T-cell (primary cell): ENCODE measurements around the gene PACS2. TPM values are rescaled to one million over a fixed set of nuclear protein-coding genes. Genes with fewer than 3 reads are reported as not detected.

Experiments
- ATAC-seq, 4 experiments: fragments of 200-7000 bp in 3 of 4; fragments of 150-1000 bp in 1 of 4; cut with Tn5 transposase; replicated peaks in 1 of 4; 1 replicate in 3 of 4; 2 replicates in 1 of 4; pipeline ENCODE4 v1.10.0; 2021; ENCODE audit warnings: moderate library complexity in 3 of 4, mild to moderate bottlenecking in 2 of 4, moderate number of reproducible peaks in 1 of 4
- CTCF ChIA-PET, 2 donors: fragments of 300-600 bp; sonication (Branson Sonifier 250); formaldehyde crosslinking; loops; one replicate each; lab custom pipeline; 2022; ENCODE audit warnings: antibody characterized with exemption in 2 of 2; lab: Charles Lee
- POLR2A ChIA-PET, 2 donors: fragments of 300-600 bp; sonication (Branson Sonifier 250); formaldehyde crosslinking; loops; one replicate each; lab custom pipeline; 2022; ENCODE audit warnings: antibody characterized with exemption in 2 of 2; lab: Charles Lee
- DNase-seq, 35 experiments: peaks; one replicate each; pipeline versions ENCODE4 v3.0.0 to v3.0.0-alpha.2; 2013 to 2023
- H3K27ac ChIP-seq: one replicate; pipeline ENCODE4 v1.5.1; 2013; ENCODE audit warnings: low read length
- H3K27me3 ChIP-seq, 2 experiments: replicated peaks in 1 of 2; 1 replicate in 1 of 2; 2 replicates in 1 of 2; pipeline versions ENCODE4 v1.6.1 to v1.7.0; 2013; ENCODE audit warnings: low read length in 1 of 2, mixed read lengths in 1 of 2; ENCODE audit not compliant: control insufficient read depth in 2 of 2, insufficient read depth in 2 of 2; ENCODE audit errors: extremely low read depth in 1 of 2
- H3K36me3 ChIP-seq, 2 donors: 1 replicate in 1 of 2; 2 replicates in 1 of 2; pipeline versions ENCODE4 v1.6.1 to v1.7.0; 2013; ENCODE audit warnings: low read length in 1 of 2; ENCODE audit not compliant: control insufficient read depth in 2 of 2, insufficient read depth in 1 of 2; ENCODE audit errors: extremely low read depth in 1 of 2
- H3K4me1 ChIP-seq, 2 experiments: 1 replicate in 1 of 2; 2 replicates in 1 of 2; pipeline versions ENCODE4 v1.6.1 to v1.7.0; 2013; ENCODE audit warnings: low read length in 2 of 2, mixed read lengths in 1 of 2; ENCODE audit not compliant: insufficient read depth in 2 of 2, control insufficient read depth in 1 of 2; ENCODE audit errors: extremely low read depth in 1 of 2
- H3K4me3 ChIP-seq, 2 donors: 1 replicate in 1 of 2; 2 replicates in 1 of 2; pipeline versions ENCODE4 v1.5.1 to v1.7.0; 2013; ENCODE audit warnings: mild to moderate bottlenecking in 2 of 2, low read length in 1 of 2, moderate library complexity in 1 of 2; ENCODE audit not compliant: control insufficient read depth in 1 of 2; ENCODE audit errors: extremely low read depth in 1 of 2
- H3K9me3 ChIP-seq: 2 replicates; pipeline ENCODE4 v1.7.0; 2013
- H3K27ac Mint-ChIP-seq, 2 donors: one replicate each; pipeline ENCODE4 v1.8.0; 2020 to 2021; ENCODE audit warnings: mild to moderate bottlenecking in 2 of 2, mixed read lengths in 2 of 2
- H3K27me3 Mint-ChIP-seq, 2 donors: one replicate each; pipeline ENCODE4 v1.8.0; 2021 to 2022; ENCODE audit warnings: mixed read lengths in 2 of 2
- H3K36me3 Mint-ChIP-seq: one replicate; pipeline ENCODE4 v1.8.0; 2021; ENCODE audit warnings: mixed read lengths
- H3K4me1 Mint-ChIP-seq, 3 donors: one replicate each; pipeline ENCODE4 v1.8.0; 2020 to 2022; ENCODE audit warnings: mixed read lengths in 3 of 3, mild to moderate bottlenecking in 1 of 3
- H3K4me3 Mint-ChIP-seq, 3 donors: one replicate each; pipeline ENCODE4 v1.8.0; 2020 to 2022; ENCODE audit warnings: mild to moderate bottlenecking in 3 of 3, mixed read lengths in 3 of 3, moderate library complexity in 3 of 3
- H3K9me3 Mint-ChIP-seq, 3 donors: one replicate each; pipeline ENCODE4 v1.8.0; 2020 to 2022; ENCODE audit warnings: mixed read lengths in 3 of 3
- WGBS: methylation state at CpG from one replicate; pipeline ENCODE4 v1.1.5; 2013; ENCODE audit warnings: missing lambda C conversion rate; ENCODE audit not compliant: insufficient coverage; 5-methylcytosine and 5-hydroxymethylcytosine counted together
- total RNA-seq, 35 experiments: library from RNA in 6 of 35; stranded (reverse) in 6 of 35; fragments of 120-200 nt in 1 of 35; gene quantifications; one replicate each; pipeline versions ENCODE4 v1.2.1 to v1.2.4 and lab custom pipeline; 2013 to 2026

PACS2 gene
- total RNA-seq, 5 donors from 2014 or later (not counting 1 experiment from before 2014, with no cell fraction given) = 70.9 to 86.9 (median 78.0) TPM

- H3K9me3 Mint-ChIP-seq = no peaks in the 10 kb centered on the region
- no peaks in the 10 kb centered on the region for H3K4me1 Mint-ChIP-seq
- H3K4me3 ChIP-seq = no peak overlapping the region
- peaks cover 5% of the 10 kb centered on the region for H3K36me3 Mint-ChIP-seq
- H3K9me3 ChIP-seq = no peaks in the 10 kb centered on the region
- ChIA-PET POLR2A (no interaction called here), CTCF (no interaction called here)
- H3K27ac ChIP-seq = no peak overlapping the region
- H3K27me3 Mint-ChIP-seq = no peaks in the 10 kb centered on the region
- no peaks in the 10 kb centered on the region for H3K27me3 ChIP-seq
- H3K4me3 Mint-ChIP-seq = no peak overlapping the region
- H3K27ac Mint-ChIP-seq = no peak overlapping the region
- no peak for DNase-seq
- WGBS = 88% methylated on average over 27 of the region's 27 CpGs
- H3K36me3 ChIP-seq = peaks cover 12 to 31% of the 10 kb centered on the region in 2 donors
- H3K4me1 ChIP-seq = no peaks in the 10 kb centered on the region
- no peak for ATAC-seq
These were observed 67.1 kb downstream of the PACS2 start for GRCh38 chr14:105381446-105382342.

GRCh38 chr14:105382343-105383082 is 68.0 kb downstream of the PACS2 start:
- Histone ChIP-seq H3K4me1 (no peaks in the 10 kb centered on the region), H3K9me3 (no peaks in the 10 kb centered on the region), H3K27ac (no peak overlapping the region), H3K27me3 (no peaks in the 10 kb centered on the region), H3K36me3 (peaks cover 12 to 36% of the 10 kb centered on the region in 2 donors), H3K4me3 (no peak overlapping the region)
- POLR2A ChIA-PET = no interaction called here
- no peaks in the 10 kb centered on the region for H3K9me3 Mint-ChIP-seq
- no peaks in the 10 kb centered on the region for H3K27me3 Mint-ChIP-seq
- DNase-seq (no peak), ATAC-seq (no peak)
- no peak overlapping the region for H3K27ac Mint-ChIP-seq
- peaks cover 5% of the 10 kb centered on the region for H3K36me3 Mint-ChIP-seq
- CTCF ChIA-PET = no interaction called here
- no peak overlapping the region for H3K4me3 Mint-ChIP-seq
- 94% methylated on average over 17 of the region's 26 CpGs for WGBS
- H3K4me1 Mint-ChIP-seq = no peaks in the 10 kb centered on the region

- Histone ChIP-seq H3K4me1 (no peaks in the 10 kb centered on the region), H3K27ac (no peak overlapping the region), H3K4me3 (no peak overlapping the region), H3K36me3 (peaks cover 12 to 41% of the 10 kb centered on the region in 2 donors), H3K9me3 (no peaks in the 10 kb centered on the region), H3K27me3 (no peaks in the 10 kb centered on the region)
- ATAC-seq (no peak), DNase-seq (no peak)
- ChIA-PET CTCF (no interaction called here), POLR2A (no interaction called here)
- 98% methylated on average over 20 of the region's 32 CpGs for WGBS
- no peak overlapping the region for H3K4me3 Mint-ChIP-seq
- no peaks in the 10 kb centered on the region for H3K9me3 Mint-ChIP-seq
- peaks cover 5% of the 10 kb centered on the region for H3K36me3 Mint-ChIP-seq
- no peak overlapping the region for H3K27ac Mint-ChIP-seq
- no peaks in the 10 kb centered on the region for H3K27me3 Mint-ChIP-seq
- H3K4me1 Mint-ChIP-seq = no peaks in the 10 kb centered on the region
These were observed 68.7 kb downstream of the PACS2 start for GRCh38 chr14:105383083-105383730.

GRCh38 chr14:105384041-105384557 is 69.6 kb downstream of the PACS2 start:
- Mint-ChIP-seq H3K27ac (no peak overlapping the region), H3K27me3 (no peaks in the 10 kb centered on the region), H3K4me1 (no peaks in the 10 kb centered on the region), H3K4me3 (no peak overlapping the region), H3K36me3 (peaks cover 5% of the 10 kb centered on the region), H3K9me3 (no peaks in the 10 kb centered on the region)
- 96% methylated on average over 22 of the region's 23 CpGs for WGBS
- Histone ChIP-seq H3K36me3 (peaks cover 12 to 41% of the 10 kb centered on the region in 2 donors), H3K9me3 (no peaks in the 10 kb centered on the region), H3K27ac (no peak overlapping the region), H3K4me3 (no peak overlapping the region), H3K4me1 (no peaks in the 10 kb centered on the region), H3K27me3 (no peaks in the 10 kb centered on the region)
- ATAC-seq (no peak), DNase-seq (no peak)
- CTCF ChIA-PET = no interaction called here
- POLR2A ChIA-PET = no interaction called here

GRCh38 chr14:105384605-105385321 is 70.2 kb downstream of the PACS2 start:
- CTCF ChIA-PET = interaction anchor here in 1 of 2 donors (0.5 kb wide), 1 partner anchor 32 kb away, joined by 3 read pairs; no protein-coding TSS in a partner anchor
- no peak overlapping the region for H3K27ac Mint-ChIP-seq
- ATAC-seq = no peak
- Histone ChIP-seq H3K36me3 (peaks cover 12 to 41% of the 10 kb centered on the region in 2 donors), H3K4me1 (no peaks in the 10 kb centered on the region), H3K27ac (no peak overlapping the region), H3K27me3 (no peaks in the 10 kb centered on the region), H3K9me3 (no peaks in the 10 kb centered on the region), H3K4me3 (no peak overlapping the region)
- H3K4me1 Mint-ChIP-seq = no peaks in the 10 kb centered on the region
- POLR2A ChIA-PET = no interaction called here
- WGBS = 97% methylated on average over 26 of the region's 29 CpGs
- no peaks in the 10 kb centered on the region for H3K27me3 Mint-ChIP-seq
- DNase-seq = no peak
- no peak overlapping the region for H3K4me3 Mint-ChIP-seq
- peaks cover 5% of the 10 kb centered on the region for H3K36me3 Mint-ChIP-seq
- H3K9me3 Mint-ChIP-seq = no peaks in the 10 kb centered on the region

- DNase-seq = no peak
- POLR2A ChIA-PET = no interaction called here
- Histone ChIP-seq H3K9me3 (no peaks in the 10 kb centered on the region), H3K27ac (no peak overlapping the region), H3K4me3 (no peak overlapping the region), H3K36me3 (peaks cover 8 to 41% of the 10 kb centered on the region in 2 donors), H3K4me1 (peaks cover 0 to 4% of the 10 kb centered on the region in 2 experiments), H3K27me3 (no peaks in the 10 kb centered on the region)
- H3K36me3 Mint-ChIP-seq = peaks cover 5% of the 10 kb centered on the region
- no peaks in the 10 kb centered on the region for H3K9me3 Mint-ChIP-seq
- no peak overlapping the region for H3K4me3 Mint-ChIP-seq
- H3K27me3 Mint-ChIP-seq = no peaks in the 10 kb centered on the region
- CTCF ChIA-PET = interaction anchor here in 1 of 2 donors (0.5 kb wide), 1 partner anchor 32 kb away, joined by 3 read pairs; no protein-coding TSS in a partner anchor
- peaks cover 0 to 3% (median 2%) of the 10 kb centered on the region in 3 donors for H3K4me1 Mint-ChIP-seq
- H3K27ac Mint-ChIP-seq = no peak overlapping the region
- no peak for ATAC-seq
- 90% methylated on average over 19 of the region's 19 CpGs for WGBS
These were observed 70.7 kb downstream of the PACS2 start for GRCh38 chr14:105385322-105385637.
